ENCODE results near the gene SOX8.

The SOX8 gene

GRCh38 chr16:986925-987582 lies 5.5 kb downstream of the SOX8 start:
- TF ChIP-seq GATA3 (IDR thresholded peaks at IDR 0.05; ENCODE audit: low read depth, low read length), result no peak

GRCh38 chr16:987906-988305 lies 6.3 kb downstream of the SOX8 start:
- TF ChIP-seq GATA2 (IDR thresholded peaks at IDR 0.05; ENCODE audit: low read depth, low read length), result no peak
- no peak for TF ChIP-seq GATA3 (IDR thresholded peaks at IDR 0.05; ENCODE audit: low read depth, low read length)

GRCh38 chr16:988471-989353 lies 7.1 kb downstream of the SOX8 start:
- TF ChIP-seq GATA3 (IDR thresholded peaks at IDR 0.05; ENCODE audit: low read depth, low read length) (no peak), GATA2 (IDR thresholded peaks at IDR 0.05; ENCODE audit: low read depth, low read length) (no peak)

GRCh38 chr16:989354-989814 lies 7.8 kb downstream of the SOX8 start:
- no peak for TF ChIP-seq GATA2 (IDR thresholded peaks at IDR 0.05; ENCODE audit: low read depth, low read length)
- TF ChIP-seq GATA3 (IDR thresholded peaks at IDR 0.05; ENCODE audit: low read depth, low read length), result no peak

GRCh38 chr16:990516-991291 lies 9.1 kb downstream of the SOX8 start:
- no peak for TF ChIP-seq GATA2 (IDR thresholded peaks at IDR 0.05; ENCODE audit: low read depth, low read length)
- TF ChIP-seq GATA3 (IDR thresholded peaks at IDR 0.05; ENCODE audit: low read depth, low read length), result no peak

GRCh38 chr16:991345-991744 lies 9.8 kb downstream of the SOX8 start:
- TF ChIP-seq GATA2 (IDR thresholded peaks at IDR 0.05; ENCODE audit: low read depth, low read length) (no peak), GATA3 (IDR thresholded peaks at IDR 0.05; ENCODE audit: low read depth, low read length) (no peak)

- TF ChIP-seq GATA3 (IDR thresholded peaks at IDR 0.05; ENCODE audit: low read depth, low read length) (no peak), GATA2 (IDR thresholded peaks at IDR 0.05; ENCODE audit: low read depth, low read length) (no peak)
Measured at GRCh38 chr16:991773-992172, 10.2 kb downstream of the SOX8 start.

GRCh38 chr16:993731-994130 lies 12.2 kb downstream of the SOX8 start:
- TF ChIP-seq GATA3 (IDR thresholded peaks at IDR 0.05; ENCODE audit: low read depth, low read length) (no peak), GATA2 (IDR thresholded peaks at IDR 0.05; ENCODE audit: low read depth, low read length) (no peak)

GRCh38 chr16:995087-995486 lies 13.5 kb downstream of the SOX8 start:
- TF ChIP-seq GATA2 (IDR thresholded peaks at IDR 0.05; ENCODE audit: low read depth, low read length) (no peak), GATA3 (IDR thresholded peaks at IDR 0.05; ENCODE audit: low read depth, low read length) (no peak)

GRCh38 chr16:995783-996182 lies 14.2 kb downstream of the SOX8 start:
- TF ChIP-seq GATA2 (IDR thresholded peaks at IDR 0.05; ENCODE audit: low read depth, low read length) (no peak), GATA3 (IDR thresholded peaks at IDR 0.05; ENCODE audit: low read depth, low read length) (no peak)

GRCh38 chr16:996681-997080 lies 15.1 kb downstream of the SOX8 start:
- TF ChIP-seq GATA3 (IDR thresholded peaks at IDR 0.05; ENCODE audit: low read depth, low read length) (no peak), GATA2 (IDR thresholded peaks at IDR 0.05; ENCODE audit: low read depth, low read length) (no peak)

GRCh38 chr16:997440-998051 lies 16.0 kb downstream of the SOX8 start:
- TF ChIP-seq GATA3 (IDR thresholded peaks at IDR 0.05; ENCODE audit: low read depth, low read length) (no peak), GATA2 (IDR thresholded peaks at IDR 0.05; ENCODE audit: low read depth, low read length) (no peak)

GRCh38 chr16:998211-998610 lies 16.6 kb downstream of the SOX8 start:
- TF ChIP-seq GATA3 (IDR thresholded peaks at IDR 0.05; ENCODE audit: low read depth, low read length) (no peak), GATA2 (IDR thresholded peaks at IDR 0.05; ENCODE audit: low read depth, low read length) (no peak)

GRCh38 chr16:998615-999014 lies 17.0 kb downstream of the SOX8 start:
- TF ChIP-seq GATA2 (IDR thresholded peaks at IDR 0.05; ENCODE audit: low read depth, low read length) (no peak), GATA3 (IDR thresholded peaks at IDR 0.05; ENCODE audit: low read depth, low read length) (no peak)
